ENCODE results near the gene BATF.

Gene BATF

DNA sequence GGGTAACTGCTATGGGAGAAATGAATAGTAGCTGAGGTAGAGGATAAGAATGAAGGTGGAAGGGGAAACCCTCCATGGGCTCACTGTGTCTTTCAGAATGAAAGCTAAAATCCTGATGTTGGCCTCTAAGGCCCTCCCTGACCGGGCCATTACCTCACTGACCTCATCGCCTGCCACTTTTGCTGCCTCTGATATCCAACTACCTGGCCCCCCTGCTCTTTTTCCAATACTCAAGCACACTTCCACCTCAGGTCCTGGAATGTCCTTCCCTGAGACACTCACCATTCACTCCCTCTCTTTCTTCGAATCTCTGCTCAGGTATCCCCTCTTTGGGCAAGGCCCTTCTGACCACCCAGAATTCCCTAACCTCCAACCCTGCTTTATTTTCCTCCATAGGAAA lies 1.4 kb upstream of the BATF start:
- TF ChIP-seq, protein P1, sequence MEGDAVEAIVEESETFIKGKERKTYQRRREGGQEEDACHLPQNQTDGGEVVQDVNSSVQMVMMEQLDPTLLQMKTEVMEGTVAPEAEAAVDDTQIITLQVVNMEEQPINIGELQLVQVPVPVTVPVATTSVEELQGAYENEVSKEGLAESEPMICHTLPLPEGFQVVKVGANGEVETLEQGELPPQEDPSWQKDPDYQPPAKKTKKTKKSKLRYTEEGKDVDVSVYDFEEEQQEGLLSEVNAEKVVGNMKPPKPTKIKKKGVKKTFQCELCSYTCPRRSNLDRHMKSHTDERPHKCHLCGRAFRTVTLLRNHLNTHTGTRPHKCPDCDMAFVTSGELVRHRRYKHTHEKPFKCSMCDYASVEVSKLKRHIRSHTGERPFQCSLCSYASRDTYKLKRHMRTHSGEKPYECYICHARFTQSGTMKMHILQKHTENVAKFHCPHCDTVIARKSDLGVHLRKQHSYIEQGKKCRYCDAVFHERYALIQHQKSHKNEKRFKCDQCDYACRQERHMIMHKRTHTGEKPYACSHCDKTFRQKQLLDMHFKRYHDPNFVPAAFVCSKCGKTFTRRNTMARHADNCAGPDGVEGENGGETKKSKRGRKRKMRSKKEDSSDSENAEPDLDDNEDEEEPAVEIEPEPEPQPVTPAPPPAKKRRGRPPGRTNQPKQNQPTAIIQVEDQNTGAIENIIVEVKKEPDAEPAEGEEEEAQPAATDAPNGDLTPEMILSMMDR (IDR thresholded peaks at IDR 0.05; ENCODE audit: insufficient read depth, low read length, poor library complexity, severe bottlenecking) = no peak
- DNase-seq (ENCODE audit: extremely low read depth, insufficient read length) = no peak
- Histone ChIP-seq H3K36me3 (ENCODE audit: control insufficient read depth, insufficient read depth, low read length) (peaks cover 3% of the 10 kb centered on the region), H3K27me3 (replicated peaks; ENCODE audit: control insufficient read depth, insufficient read depth, low read length) (no peaks in the 10 kb centered on the region), H3K4me3 (replicated peaks; ENCODE audit: low read depth, low read length) (no peak overlapping the region)

DNA sequence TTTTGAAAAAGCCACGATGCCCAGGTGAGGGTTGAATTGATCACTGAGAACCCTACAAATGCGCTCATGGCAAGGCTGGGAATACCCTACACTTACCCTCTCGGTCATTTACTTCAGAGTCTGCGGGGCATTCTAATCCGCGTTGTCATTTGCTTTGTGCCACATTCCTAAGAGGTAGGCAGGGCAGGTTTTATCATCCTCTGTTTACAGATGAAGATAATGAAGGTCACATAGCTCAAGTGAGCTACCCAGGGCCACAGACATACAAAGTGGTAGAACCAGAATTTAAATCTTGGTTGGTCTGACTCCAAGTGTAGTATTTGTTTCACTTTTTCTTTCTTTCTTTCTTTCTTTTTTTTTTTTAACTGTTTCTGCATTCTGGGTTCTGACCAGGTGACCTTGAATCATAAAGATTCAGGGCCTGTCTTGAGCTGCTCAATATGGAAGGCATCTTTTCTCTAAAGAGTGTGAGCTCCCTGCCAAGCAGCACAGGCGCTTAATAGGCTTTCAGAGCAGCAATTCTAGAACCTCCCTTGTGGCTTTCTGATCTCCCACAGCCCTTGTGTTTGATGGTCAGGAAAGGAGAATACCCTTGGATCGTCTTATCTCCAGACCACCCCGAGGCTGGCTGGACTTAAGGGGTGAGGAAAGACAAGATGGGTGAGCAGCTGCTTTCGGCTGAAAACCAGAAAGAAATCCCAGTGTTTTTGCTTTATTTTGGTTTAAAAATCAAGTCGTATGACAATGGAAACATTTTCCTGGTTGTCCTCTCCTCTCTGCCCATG lies 662 bp upstream of the BATF start:
- DNase-seq (ENCODE audit: extremely low read depth, insufficient read length) = no peak
- no peaks in the 10 kb centered on the region for H3K27me3 ChIP-seq (replicated peaks; ENCODE audit: control insufficient read depth, insufficient read depth, low read length)
- TF ChIP-seq, protein P1 (IDR thresholded peaks at IDR 0.05; ENCODE audit: insufficient read depth, low read length, poor library complexity, severe bottlenecking) = no peak
- peaks cover 7% of the 10 kb centered on the region for H3K36me3 ChIP-seq (ENCODE audit: control insufficient read depth, insufficient read depth, low read length)
- peak overlapping the region; percentile 72 for H3K4me3 ChIP-seq (replicated peaks; ENCODE audit: low read depth, low read length)

DNA sequence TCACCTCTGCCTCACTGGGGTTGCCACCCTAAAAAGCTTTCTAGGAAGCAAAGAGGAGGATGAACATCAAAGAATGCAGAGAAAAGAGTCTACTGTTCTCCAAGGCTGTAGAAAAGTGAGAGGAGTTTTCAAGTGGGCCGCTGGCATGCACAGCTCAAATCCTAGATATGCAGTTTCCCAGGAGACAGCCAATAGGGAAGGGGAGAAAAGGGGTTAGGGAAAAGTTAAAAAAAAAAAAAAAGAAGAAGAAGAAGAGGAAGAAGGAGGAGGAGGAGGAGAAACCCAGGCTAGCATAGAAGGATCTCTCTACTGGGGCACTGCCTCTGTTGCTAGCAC lies 682 bp downstream of the BATF start:
- H3K4me3 ChIP-seq (replicated peaks; ENCODE audit: low read depth, low read length) = peak overlapping the region; percentile 72
- H3K27me3 ChIP-seq (replicated peaks; ENCODE audit: control insufficient read depth, insufficient read depth, low read length) = no peaks in the 10 kb centered on the region
- TF ChIP-seq, protein P1 (IDR thresholded peaks at IDR 0.05; ENCODE audit: insufficient read depth, low read length, poor library complexity, severe bottlenecking) = no peak
- no peak for DNase-seq (ENCODE audit: extremely low read depth, insufficient read length)
- H3K36me3 ChIP-seq (ENCODE audit: control insufficient read depth, insufficient read depth, low read length) = peaks cover 14% of the 10 kb centered on the region

DNA sequence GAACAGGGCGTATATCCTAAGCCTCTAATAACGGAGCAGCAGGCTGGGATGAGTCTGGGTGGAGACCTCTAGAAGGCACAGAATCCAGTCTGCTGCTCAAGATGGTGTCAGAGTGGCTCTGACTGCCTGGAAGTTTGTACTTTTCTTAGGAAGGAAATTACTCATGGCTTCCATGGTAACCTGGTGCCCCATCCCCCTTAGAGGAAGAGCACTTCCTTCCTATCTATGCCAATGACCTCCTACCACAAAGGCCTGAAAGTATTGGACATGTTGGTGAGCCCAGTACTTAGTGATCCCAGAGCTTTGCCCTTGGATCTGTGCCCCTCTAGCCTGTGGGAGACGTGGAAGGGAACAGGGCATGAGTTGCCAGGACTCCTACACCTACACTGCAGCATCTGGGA lies 1.5 kb downstream of the BATF start:
- no peak for DNase-seq (ENCODE audit: extremely low read depth, insufficient read length)
- no peaks in the 10 kb centered on the region for H3K27me3 ChIP-seq (replicated peaks; ENCODE audit: control insufficient read depth, insufficient read depth, low read length)
- TF ChIP-seq, protein P1 (IDR thresholded peaks at IDR 0.05; ENCODE audit: insufficient read depth, low read length, poor library complexity, severe bottlenecking) = no peak
- H3K4me3 ChIP-seq (replicated peaks; ENCODE audit: low read depth, low read length) = peak overlapping the region; percentile 72
- H3K36me3 ChIP-seq (ENCODE audit: control insufficient read depth, insufficient read depth, low read length) = peaks cover 15% of the 10 kb centered on the region

DNA sequence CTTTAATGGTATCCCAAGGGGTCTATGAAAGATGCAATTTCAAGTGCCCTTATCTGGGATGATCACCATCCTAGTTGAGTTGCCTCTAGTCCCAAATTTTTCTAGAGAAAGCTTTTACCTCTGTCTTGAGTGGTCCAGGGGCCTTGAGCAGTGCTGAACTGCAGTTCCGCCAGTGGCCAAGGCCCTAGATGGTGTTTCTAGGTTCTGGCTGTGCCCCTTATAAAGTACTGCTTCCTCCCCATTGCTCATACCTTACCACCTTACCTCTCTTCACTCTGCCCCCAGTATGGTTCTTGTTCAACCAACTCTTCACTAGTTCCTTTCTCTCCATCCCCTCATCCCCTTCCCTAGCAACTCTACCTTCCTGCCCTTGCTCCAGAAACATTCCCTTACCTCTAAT lies 3.7 kb downstream of the BATF start:
- peak overlapping the region; percentile 72 for H3K4me3 ChIP-seq (replicated peaks; ENCODE audit: low read depth, low read length)
- peaks cover 17% of the 10 kb centered on the region for H3K36me3 ChIP-seq (ENCODE audit: control insufficient read depth, insufficient read depth, low read length)
- TF ChIP-seq, protein P1 (IDR thresholded peaks at IDR 0.05; ENCODE audit: insufficient read depth, low read length, poor library complexity, severe bottlenecking) = no peak
- no peak for DNase-seq (ENCODE audit: extremely low read depth, insufficient read length)
- no peaks in the 10 kb centered on the region for H3K27me3 ChIP-seq (replicated peaks; ENCODE audit: control insufficient read depth, insufficient read depth, low read length)
